HepG2 (cell line): ENCODE results near the gene PTGR3. TPM values are rescaled to one million over a fixed set of nuclear protein-coding genes. Genes with fewer than 3 reads are reported as not detected.

Experiments used
- FOXM1 ChIP-seq: sonication (generic); formaldehyde crosslinking; IDR thresholded peaks from 2 replicates; pipeline ENCODE4 v1.5.0; 2020; ENCODE audit warnings: missing genetic modification reagents
- GABPA ChIP-seq, 2 experiments: IDR thresholded peaks; 2 replicates each; pipeline ENCODE4 v1.6.1; 2011 to 2016; ENCODE audit warnings: low read depth in 2 of 2, low read length in 1 of 2, missing biosample characterization in 1 of 2, missing genetic modification characterization in 1 of 2
- HOXA3 ChIP-seq: sonication (generic); formaldehyde crosslinking; IDR thresholded peaks from 2 replicates; pipeline ENCODE4 v1.5.0; 2020; ENCODE audit warnings: missing genetic modification reagents
- KAT8 ChIP-seq: IDR thresholded peaks from 2 replicates; pipeline ENCODE4 v1.6.1; 2016; ENCODE audit warnings: missing genetic modification reagents, missing compliant biosample characterization
- PHF21A ChIP-seq: sonication (generic); formaldehyde crosslinking; IDR thresholded peaks from 2 replicates; pipeline ENCODE4 v1.5.0; 2020; ENCODE audit warnings: mild to moderate bottlenecking, missing genetic modification reagents
- POGZ ChIP-seq: sonication (generic); formaldehyde crosslinking; IDR thresholded peaks from 2 replicates; pipeline ENCODE4 v1.4.0; 2020; ENCODE audit warnings: mild to moderate bottlenecking, missing genetic modification reagents
- SIN3A ChIP-seq: IDR thresholded peaks from 2 replicates; pipeline ENCODE4 v1.6.1; 2011; ENCODE audit warnings: low read depth, mild to moderate bottlenecking, control low read depth, low read length, borderline replicate concordance
- ZNF20 ChIP-seq: sonication (generic); formaldehyde crosslinking; IDR thresholded peaks from 2 replicates; pipeline ENCODE4 v1.4.0; 2020; ENCODE audit warnings: mild to moderate bottlenecking, moderate library complexity, missing genetic modification reagents
- ZNF235 ChIP-seq: sonication (generic); formaldehyde crosslinking; IDR thresholded peaks from 2 replicates; pipeline ENCODE4 v1.8.1; 2023; ENCODE audit warnings: mild to moderate bottlenecking, missing genetic modification reagents, borderline replicate concordance
- ZNF251 ChIP-seq: sonication (generic); formaldehyde crosslinking; IDR thresholded peaks from 2 replicates; pipeline ENCODE4 v1.9.0; 2021; ENCODE audit warnings: mild to moderate bottlenecking, missing genetic modification reagents
- ZNF282 ChIP-seq: fragments of 450-650 bp; IDR thresholded peaks from 2 replicates; pipeline ENCODE4 v1.6.1; 2018; ENCODE audit not compliant: partially characterized antibody
- ZNF30 ChIP-seq: sonication (generic); formaldehyde crosslinking; IDR thresholded peaks from 2 replicates; pipeline ENCODE4 v1.5.0; 2020; ENCODE audit warnings: mild to moderate bottlenecking, missing genetic modification reagents
- ZNF329 ChIP-seq: sonication (generic); formaldehyde crosslinking; IDR thresholded peaks from 2 replicates; pipeline ENCODE4 v1.9.0; 2021; ENCODE audit warnings: low read depth, mild to moderate bottlenecking, missing genetic modification reagents
- ZNF549 ChIP-seq: sonication (generic); formaldehyde crosslinking; IDR thresholded peaks from 2 replicates; pipeline ENCODE4 v1.5.0; 2020; ENCODE audit warnings: missing genetic modification reagents
- ZNF780A ChIP-seq: sonication (generic); formaldehyde crosslinking; IDR thresholded peaks from 2 replicates; pipeline ENCODE4 v1.8.0; 2022; ENCODE audit warnings: mild to moderate bottlenecking, missing genetic modification reagents, moderate library complexity
- polyA plus RNA-seq, 8 experiments: library from polyadenylated mRNA; depleted of rRNA in 3 of 8; stranded (reverse) in 7 of 8; unstranded in 1 of 8; fragments of >200 nt; fragmentation: Illumina TruSeq in 4 of 8; extraction: Trizol in 4 of 8; gene quantifications; 2 replicates each; pipeline versions ENCODE4 v1.2.1 to v1.2.3, GENCODE V29; 2011 to 2016; ENCODE audit warnings: low read depth in 4 of 8, missing spikeins in 1 of 8, mixed read lengths in 1 of 8; ENCODE audit not compliant: insufficient read depth in 1 of 8
- total RNA-seq, 5 experiments: library from RNA; depleted of rRNA; stranded (reverse); fragments of >200 nt; fragmentation: Illumina TruSeq; extraction: Trizol; gene quantifications; 2 replicates each; pipeline ENCODE4 v1.2.3, GENCODE V29; 2016; ENCODE audit warnings: low read depth in 1 of 5
- TF ChIP-seq, protein P1 (sequence below): sonication (generic); formaldehyde crosslinking; conservative IDR thresholded peaks from 2 replicates; pipeline ENCODE4 v1.8.0; 2022; ENCODE audit warnings: missing genetic modification reagents
- TF ChIP-seq, protein P2 (sequence below): sonication (generic); formaldehyde crosslinking; IDR thresholded peaks from 2 replicates; pipeline ENCODE4 v1.4.0; 2020; ENCODE audit warnings: mild to moderate bottlenecking, missing genetic modification reagents
- TF ChIP-seq, protein P3 (sequence below): sonication (generic); formaldehyde crosslinking; conservative IDR thresholded peaks from 2 replicates; pipeline ENCODE4 v1.4.0; 2020; ENCODE audit warnings: missing genetic modification reagents
- TF ChIP-seq, protein P4 (sequence below): sonication (generic); formaldehyde crosslinking; IDR thresholded peaks from 2 replicates; pipeline ENCODE4 v1.4.0; 2020; ENCODE audit warnings: missing genetic modification reagents
- TF ChIP-seq, protein P5 (sequence below): sonication (generic); formaldehyde crosslinking; IDR thresholded peaks from 2 replicates; pipeline ENCODE4 v1.8.1; 2023; ENCODE audit warnings: missing genetic modification reagents, mild to moderate bottlenecking, borderline replicate concordance
- TF ChIP-seq, protein P6 (sequence below): sonication (generic); formaldehyde crosslinking; IDR thresholded peaks from 2 replicates; pipeline ENCODE4 v1.5.0; 2020; ENCODE audit warnings: missing genetic modification reagents, mild to moderate bottlenecking, borderline replicate concordance

Gene PTGR3
- total and polyA plus RNA-seq, 2 of the 13 experiments (the other 11 are each of a cell fraction or from before 2014, with no cell fraction given): 11.5 to 25.3 TPM

DNA sequence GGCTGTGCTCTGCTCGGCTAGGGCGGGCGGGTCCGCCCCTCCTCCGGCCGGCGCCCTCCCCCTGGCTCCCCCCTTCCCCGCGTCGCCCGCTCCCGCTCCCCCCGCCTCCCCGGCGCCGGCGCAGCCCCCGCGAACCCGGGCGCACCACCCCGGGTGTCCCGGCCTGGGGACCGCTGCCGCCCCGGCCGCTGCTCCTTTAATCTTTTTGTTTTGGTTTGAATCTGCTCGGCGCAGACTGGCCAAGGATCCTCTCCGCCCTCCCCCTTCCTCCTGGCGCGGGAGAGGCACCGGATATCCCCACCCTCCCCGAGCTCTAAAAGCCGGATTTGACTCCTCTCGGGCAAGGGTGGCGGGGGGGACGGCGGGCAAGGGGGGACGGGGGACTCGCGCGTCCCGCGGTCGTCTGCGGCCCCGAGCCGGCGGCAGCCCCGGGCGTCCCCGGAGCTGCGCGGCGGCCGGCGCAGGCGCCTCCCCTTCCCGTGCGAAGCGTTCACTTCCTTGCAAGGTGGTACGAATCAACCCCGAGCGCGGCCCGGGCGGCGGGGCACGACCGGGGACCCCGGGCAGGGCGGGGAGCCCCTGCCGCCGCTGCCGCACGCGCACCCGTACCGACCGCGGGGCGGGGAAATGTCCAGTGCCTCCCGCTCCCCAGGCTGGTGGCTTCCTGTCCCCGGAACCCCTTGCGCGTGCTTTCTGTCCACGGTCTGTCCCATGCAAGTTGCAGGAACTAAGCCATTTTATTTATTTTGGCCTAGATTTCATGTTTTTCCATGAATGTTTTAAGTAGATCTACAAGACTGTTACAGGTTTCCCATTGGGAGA is at the start of gene PTGR3 (continued):
- TF ChIP-seq, protein P1, sequence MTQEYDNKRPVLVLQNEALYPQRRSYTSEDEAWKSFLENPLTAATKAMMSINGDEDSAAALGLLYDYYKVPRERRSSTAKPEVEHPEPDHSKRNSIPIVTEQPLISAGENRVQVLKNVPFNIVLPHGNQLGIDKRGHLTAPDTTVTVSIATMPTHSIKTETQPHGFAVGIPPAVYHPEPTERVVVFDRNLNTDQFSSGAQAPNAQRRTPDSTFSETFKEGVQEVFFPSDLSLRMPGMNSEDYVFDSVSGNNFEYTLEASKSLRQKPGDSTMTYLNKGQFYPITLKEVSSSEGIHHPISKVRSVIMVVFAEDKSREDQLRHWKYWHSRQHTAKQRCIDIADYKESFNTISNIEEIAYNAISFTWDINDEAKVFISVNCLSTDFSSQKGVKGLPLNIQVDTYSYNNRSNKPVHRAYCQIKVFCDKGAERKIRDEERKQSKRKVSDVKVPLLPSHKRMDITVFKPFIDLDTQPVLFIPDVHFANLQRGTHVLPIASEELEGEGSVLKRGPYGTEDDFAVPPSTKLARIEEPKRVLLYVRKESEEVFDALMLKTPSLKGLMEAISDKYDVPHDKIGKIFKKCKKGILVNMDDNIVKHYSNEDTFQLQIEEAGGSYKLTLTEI (CRISPR knock-in tag): no peak
- TF ChIP-seq PHF21A (CRISPR knock-in tag) (peak; percentile 10; the same call in 1 of the 2 replicates), FOXM1 (peak; percentile 85), ZNF251 (CRISPR knock-in tag) (no peak), HOXA3 (CRISPR knock-in tag) (peak; percentile 50; the same call in 1 of the 2 replicates), ZNF235 (CRISPR knock-in tag) (no peak), ZNF282 (no peak), POGZ (no peak), GABPA (IDR thresholded peaks at IDR 0.05; ENCODE audit: low read depth, low read length) (peak; percentile 58), GABPA (CRISPR knock-in tag; IDR thresholded peaks at IDR 0.05; ENCODE audit: low read depth) (peak; percentile 74), ZNF20 (CRISPR knock-in tag) (no peak), ZNF549 (CRISPR knock-in tag) (no peak), KAT8 (no peak), SIN3A (peak; percentile 72), ZNF30 (no peak), ZNF780A (CRISPR knock-in tag) (no peak), ZNF329 (no peak)
- TF ChIP-seq, protein P2, sequence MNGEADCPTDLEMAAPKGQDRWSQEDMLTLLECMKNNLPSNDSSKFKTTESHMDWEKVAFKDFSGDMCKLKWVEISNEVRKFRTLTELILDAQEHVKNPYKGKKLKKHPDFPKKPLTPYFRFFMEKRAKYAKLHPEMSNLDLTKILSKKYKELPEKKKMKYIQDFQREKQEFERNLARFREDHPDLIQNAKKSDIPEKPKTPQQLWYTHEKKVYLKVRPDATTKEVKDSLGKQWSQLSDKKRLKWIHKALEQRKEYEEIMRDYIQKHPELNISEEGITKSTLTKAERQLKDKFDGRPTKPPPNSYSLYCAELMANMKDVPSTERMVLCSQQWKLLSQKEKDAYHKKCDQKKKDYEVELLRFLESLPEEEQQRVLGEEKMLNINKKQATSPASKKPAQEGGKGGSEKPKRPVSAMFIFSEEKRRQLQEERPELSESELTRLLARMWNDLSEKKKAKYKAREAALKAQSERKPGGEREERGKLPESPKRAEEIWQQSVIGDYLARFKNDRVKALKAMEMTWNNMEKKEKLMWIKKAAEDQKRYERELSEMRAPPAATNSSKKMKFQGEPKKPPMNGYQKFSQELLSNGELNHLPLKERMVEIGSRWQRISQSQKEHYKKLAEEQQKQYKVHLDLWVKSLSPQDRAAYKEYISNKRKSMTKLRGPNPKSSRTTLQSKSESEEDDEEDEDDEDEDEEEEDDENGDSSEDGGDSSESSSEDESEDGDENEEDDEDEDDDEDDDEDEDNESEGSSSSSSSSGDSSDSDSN: peak; percentile 58; the same call in 1 of the 2 replicates
- TF ChIP-seq, protein P3, sequence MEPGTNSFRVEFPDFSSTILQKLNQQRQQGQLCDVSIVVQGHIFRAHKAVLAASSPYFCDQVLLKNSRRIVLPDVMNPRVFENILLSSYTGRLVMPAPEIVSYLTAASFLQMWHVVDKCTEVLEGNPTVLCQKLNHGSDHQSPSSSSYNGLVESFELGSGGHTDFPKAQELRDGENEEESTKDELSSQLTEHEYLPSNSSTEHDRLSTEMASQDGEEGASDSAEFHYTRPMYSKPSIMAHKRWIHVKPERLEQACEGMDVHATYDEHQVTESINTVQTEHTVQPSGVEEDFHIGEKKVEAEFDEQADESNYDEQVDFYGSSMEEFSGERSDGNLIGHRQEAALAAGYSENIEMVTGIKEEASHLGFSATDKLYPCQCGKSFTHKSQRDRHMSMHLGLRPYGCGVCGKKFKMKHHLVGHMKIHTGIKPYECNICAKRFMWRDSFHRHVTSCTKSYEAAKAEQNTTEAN (CRISPR knock-in tag): no peak
- TF ChIP-seq, protein P4, sequence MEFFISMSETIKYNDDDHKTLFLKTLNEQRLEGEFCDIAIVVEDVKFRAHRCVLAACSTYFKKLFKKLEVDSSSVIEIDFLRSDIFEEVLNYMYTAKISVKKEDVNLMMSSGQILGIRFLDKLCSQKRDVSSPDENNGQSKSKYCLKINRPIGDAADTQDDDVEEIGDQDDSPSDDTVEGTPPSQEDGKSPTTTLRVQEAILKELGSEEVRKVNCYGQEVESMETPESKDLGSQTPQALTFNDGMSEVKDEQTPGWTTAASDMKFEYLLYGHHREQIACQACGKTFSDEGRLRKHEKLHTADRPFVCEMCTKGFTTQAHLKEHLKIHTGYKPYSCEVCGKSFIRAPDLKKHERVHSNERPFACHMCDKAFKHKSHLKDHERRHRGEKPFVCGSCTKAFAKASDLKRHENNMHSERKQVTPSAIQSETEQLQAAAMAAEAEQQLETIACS: no peak
- TF ChIP-seq, protein P5, sequence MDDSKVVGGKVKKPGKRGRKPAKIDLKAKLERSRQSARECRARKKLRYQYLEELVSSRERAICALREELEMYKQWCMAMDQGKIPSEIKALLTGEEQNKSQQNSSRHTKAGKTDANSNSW (CRISPR knock-in tag): no peak
- TF ChIP-seq, protein P6, sequence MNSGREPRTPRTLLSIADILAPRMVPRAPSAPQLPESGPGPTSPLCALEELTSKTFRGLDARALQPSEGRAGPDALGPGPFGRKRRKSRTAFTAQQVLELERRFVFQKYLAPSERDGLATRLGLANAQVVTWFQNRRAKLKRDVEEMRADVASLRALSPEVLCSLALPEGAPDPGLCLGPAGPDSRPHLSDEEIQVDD (CRISPR knock-in tag): peak; percentile 30; the same call in 1 of the 2 replicates
